ENCODE measurements around the gene MAGI2.

GRCh38 chr7:79124331-79124730, 329.1 kb downstream of the MAGI2 start:
- TF ChIP-seq POLR2A (IDR thresholded peaks at IDR 0.05; ENCODE audit: low read depth, low read length) (no peak), TAF1 (IDR thresholded peaks at IDR 0.05; ENCODE audit: low read depth, low read length) (no peak), POLR2AphosphoS5 (IDR thresholded peaks at IDR 0.05; ENCODE audit: low read depth, low read length) (no peak), PAX5 (IDR thresholded peaks at IDR 0.05; ENCODE audit: insufficient read depth, low read length, severe bottlenecking) (no peak), POU2F2 (IDR thresholded peaks at IDR 0.05; ENCODE audit: low read depth, low read length) (no peak), SPI1 (IDR thresholded peaks at IDR 0.05; ENCODE audit: low read depth, low read length) (no peak)

All from GM12891 (cell line).